GM13977 (cell line): ENCODE data around the gene DGKI.

Experiments used
- DNase-seq: peaks from one replicate; pipeline ENCODE4 v3.0.0; 2012; ENCODE audit warnings: low spot score
- in situ Hi-C: fragments of 300-500 bp; cut with MboI; formaldehyde crosslinking; loops from one replicate; pipeline ENCODE4 v1.12.0; 2022; ENCODE audit warnings: low sequenced_read_pairs, low pct_unique_long_range_greater_than_20kb, mixed read lengths, inconsistent platforms; ENCODE audit not compliant: unreplicated experiment
- TF ChIP-seq, protein P1 (sequence below): IDR thresholded peaks from 2 replicates; pipeline ENCODE4 v1.5.1; 2012; ENCODE audit warnings: mild to moderate bottlenecking, control low read depth; ENCODE audit not compliant: insufficient read depth; ENCODE audit errors: extremely low read depth, missing control alignments

The DGKI gene

GRCh38 chr7:137655804-137656203 lies 191.0 kb downstream of the DGKI start:
- in situ Hi-C loops, result loop anchor here (10.0 kb wide), 1 partner anchor 349 kb away; the partner anchor contains the start of gene CREB3L2
- DNase-seq, result no peak
- TF ChIP-seq, protein P1, sequence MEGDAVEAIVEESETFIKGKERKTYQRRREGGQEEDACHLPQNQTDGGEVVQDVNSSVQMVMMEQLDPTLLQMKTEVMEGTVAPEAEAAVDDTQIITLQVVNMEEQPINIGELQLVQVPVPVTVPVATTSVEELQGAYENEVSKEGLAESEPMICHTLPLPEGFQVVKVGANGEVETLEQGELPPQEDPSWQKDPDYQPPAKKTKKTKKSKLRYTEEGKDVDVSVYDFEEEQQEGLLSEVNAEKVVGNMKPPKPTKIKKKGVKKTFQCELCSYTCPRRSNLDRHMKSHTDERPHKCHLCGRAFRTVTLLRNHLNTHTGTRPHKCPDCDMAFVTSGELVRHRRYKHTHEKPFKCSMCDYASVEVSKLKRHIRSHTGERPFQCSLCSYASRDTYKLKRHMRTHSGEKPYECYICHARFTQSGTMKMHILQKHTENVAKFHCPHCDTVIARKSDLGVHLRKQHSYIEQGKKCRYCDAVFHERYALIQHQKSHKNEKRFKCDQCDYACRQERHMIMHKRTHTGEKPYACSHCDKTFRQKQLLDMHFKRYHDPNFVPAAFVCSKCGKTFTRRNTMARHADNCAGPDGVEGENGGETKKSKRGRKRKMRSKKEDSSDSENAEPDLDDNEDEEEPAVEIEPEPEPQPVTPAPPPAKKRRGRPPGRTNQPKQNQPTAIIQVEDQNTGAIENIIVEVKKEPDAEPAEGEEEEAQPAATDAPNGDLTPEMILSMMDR, result no peak

GRCh38 chr7:137652721-137653120 lies 194.1 kb downstream of the DGKI start:
- no peak for DNase-seq
- in situ Hi-C loops, result loop anchor here (5.0 to 10.0 kb wide), 2 partner anchors 245 to 352 kb away; partner anchors contain the start of gene CREB3L2
- TF ChIP-seq, protein P1, result no peak

GRCh38 chr7:137647905-137648565 lies 198.7 kb downstream of the DGKI start:
- TF ChIP-seq, protein P1, result no peak
- in situ Hi-C loops, result no loop called here

DNA sequence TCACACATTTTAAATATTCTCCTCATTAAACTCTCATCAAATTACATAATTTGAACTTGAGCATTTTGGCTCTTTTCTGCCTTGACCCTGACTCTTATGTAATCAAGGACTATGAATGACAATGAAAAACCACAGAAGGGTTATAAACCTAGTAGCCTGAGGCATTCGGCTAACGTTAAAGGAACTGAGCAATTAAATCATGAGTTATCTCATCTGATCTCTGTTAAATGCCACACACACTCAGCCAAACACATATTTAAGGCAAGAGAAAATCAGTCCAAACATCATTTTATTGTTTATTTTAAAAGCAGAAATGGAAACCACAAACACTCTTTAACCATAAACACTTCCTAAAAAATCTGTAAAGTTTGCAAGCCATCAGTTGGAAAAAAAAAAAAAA lies 204.3 kb downstream of the DGKI start:
- in situ Hi-C loops, result no loop called here
- TF ChIP-seq, protein P1, result no peak
- DNase-seq, result no peak

More at GRCh38 chr7:137647905-137648565, 198.7 kb downstream of the DGKI start:
- no peak for DNase-seq

DNA sequence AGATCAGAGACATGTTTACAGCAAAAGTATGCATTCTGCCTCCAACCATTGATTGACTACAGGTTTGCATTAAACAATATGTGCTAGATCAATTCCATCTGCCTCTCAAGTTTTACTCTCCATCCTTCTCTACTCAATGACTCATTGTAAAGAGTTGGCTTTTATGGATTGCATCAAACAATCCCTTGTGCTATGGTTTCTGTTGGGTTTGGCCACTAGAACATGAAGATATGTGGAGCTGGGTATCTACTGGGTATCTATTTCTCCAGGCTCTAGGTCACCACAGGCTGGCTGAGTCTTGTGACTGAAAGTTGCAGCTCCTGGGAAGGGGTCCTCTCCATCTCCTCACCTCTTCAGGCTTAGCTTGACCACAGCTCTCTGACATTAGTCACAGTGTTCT lies 204.7 kb downstream of the DGKI start:
- no peak for DNase-seq
- TF ChIP-seq, protein P1, result no peak
- in situ Hi-C loops, result no loop called here

DNA sequence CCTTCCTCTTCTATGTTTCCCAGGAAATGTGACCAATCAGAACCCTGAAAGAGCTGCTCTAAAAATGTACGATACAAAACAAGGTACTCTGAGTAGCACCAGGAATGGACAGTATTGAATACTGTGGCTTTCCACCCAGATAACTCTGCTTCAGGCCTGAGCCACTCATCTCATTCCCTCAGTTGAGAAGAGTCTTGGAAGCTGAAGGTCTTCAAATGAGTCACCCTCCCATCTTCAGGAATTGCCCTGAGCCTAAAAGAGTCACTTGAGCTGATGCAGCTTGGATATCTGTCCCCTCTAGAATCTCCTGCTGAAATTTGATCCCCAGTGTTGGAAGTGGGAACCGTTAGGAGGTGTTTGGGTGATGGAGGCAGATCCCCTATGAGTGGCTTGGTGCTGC lies 210.4 kb downstream of the DGKI start:
- in situ Hi-C loops, result no loop called here
- no peak for DNase-seq
- TF ChIP-seq, protein P1, result no peak
